ENCODE results near the gene PPP1R14D.

DNA sequence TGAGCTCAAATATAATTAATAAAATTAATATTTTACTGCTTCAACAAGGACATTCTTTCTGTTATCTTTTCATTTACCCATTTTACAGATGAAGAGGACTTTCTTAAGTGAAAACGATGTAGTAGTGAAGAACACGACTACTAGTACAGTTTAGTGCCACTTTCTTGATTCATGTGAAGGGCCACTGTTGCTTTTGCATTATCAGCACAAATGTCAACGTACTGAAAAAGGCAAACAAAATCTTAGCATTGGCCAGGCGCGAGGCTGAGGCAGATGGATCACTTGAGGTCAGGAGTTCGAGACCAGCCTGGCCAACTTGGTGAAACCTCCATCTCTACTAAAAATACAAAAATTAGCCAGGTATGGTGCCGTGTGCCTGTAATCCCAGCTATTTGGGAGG lies 9.5 kb downstream of the PPP1R14D start:
- TF ChIP-seq, protein P1, sequence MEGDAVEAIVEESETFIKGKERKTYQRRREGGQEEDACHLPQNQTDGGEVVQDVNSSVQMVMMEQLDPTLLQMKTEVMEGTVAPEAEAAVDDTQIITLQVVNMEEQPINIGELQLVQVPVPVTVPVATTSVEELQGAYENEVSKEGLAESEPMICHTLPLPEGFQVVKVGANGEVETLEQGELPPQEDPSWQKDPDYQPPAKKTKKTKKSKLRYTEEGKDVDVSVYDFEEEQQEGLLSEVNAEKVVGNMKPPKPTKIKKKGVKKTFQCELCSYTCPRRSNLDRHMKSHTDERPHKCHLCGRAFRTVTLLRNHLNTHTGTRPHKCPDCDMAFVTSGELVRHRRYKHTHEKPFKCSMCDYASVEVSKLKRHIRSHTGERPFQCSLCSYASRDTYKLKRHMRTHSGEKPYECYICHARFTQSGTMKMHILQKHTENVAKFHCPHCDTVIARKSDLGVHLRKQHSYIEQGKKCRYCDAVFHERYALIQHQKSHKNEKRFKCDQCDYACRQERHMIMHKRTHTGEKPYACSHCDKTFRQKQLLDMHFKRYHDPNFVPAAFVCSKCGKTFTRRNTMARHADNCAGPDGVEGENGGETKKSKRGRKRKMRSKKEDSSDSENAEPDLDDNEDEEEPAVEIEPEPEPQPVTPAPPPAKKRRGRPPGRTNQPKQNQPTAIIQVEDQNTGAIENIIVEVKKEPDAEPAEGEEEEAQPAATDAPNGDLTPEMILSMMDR (IDR thresholded peaks at IDR 0.05; ENCODE audit: insufficient read depth, low read length, poor library complexity, severe bottlenecking) = no peak
- TF ChIP-seq EZH2phosphoT487 (conservative IDR thresholded peaks at IDR 0.05; ENCODE audit: low read length) = no peak

Data from SU-DHL-6 (cell line).